ENCODE measurements around the gene ODAD3.
"Not testable (repeated sequence)": the region's sequence is repeated elsewhere in the genome, so short reads cannot be mapped to it uniquely, and the experiment has no call there.

Gene ODAD3

DNA sequence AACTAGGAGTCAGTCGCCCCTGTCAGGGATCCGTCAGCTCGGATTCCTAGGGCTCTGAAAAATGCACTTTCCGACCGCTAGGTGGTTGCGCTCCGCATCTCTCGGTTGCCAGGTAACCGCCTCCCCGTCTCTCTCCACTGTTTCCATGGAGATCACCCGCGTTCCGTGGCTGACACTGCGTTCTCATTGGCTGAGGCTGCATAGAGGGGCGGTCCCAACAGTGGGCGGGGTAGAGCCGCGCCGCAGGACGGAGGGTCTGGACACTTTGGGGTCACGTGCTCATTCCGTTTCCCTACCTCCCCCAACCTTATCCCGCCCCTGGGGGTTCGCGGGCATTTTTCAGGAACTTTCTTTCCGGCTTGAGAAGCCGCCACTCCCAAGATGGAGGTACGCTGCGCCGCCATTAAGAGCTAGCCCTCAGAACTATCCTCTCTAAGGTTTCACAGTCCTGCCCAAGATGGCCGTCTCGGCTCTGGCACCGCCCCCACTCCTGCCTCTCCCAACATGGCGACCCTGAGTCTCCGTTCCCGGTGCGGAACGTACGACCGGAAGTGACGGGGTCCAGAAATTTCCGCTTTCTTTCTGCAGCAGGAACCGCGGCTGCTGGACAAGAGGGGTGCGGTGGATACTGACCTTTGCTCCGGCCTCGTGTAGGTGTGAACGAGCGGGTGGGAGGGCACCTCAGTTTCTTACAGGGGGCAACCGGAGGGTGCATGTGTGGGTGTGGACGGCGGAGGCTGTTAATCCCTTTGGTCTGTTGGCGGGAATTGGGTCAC, at the start of gene ODAD3, which contains the start of gene PRKCSH:
ODAD3 (minus strand) TSS at position 65 of the 776 bp plus-strand sequence. CDS start 105 bp downstream, outside the sequence.
PRKCSH (plus strand) TSS at position 579 of the 776 bp plus-strand sequence. CDS start 483 bp downstream, outside the sequence.
- DNase-seq: peak; percentile 99

DNA sequence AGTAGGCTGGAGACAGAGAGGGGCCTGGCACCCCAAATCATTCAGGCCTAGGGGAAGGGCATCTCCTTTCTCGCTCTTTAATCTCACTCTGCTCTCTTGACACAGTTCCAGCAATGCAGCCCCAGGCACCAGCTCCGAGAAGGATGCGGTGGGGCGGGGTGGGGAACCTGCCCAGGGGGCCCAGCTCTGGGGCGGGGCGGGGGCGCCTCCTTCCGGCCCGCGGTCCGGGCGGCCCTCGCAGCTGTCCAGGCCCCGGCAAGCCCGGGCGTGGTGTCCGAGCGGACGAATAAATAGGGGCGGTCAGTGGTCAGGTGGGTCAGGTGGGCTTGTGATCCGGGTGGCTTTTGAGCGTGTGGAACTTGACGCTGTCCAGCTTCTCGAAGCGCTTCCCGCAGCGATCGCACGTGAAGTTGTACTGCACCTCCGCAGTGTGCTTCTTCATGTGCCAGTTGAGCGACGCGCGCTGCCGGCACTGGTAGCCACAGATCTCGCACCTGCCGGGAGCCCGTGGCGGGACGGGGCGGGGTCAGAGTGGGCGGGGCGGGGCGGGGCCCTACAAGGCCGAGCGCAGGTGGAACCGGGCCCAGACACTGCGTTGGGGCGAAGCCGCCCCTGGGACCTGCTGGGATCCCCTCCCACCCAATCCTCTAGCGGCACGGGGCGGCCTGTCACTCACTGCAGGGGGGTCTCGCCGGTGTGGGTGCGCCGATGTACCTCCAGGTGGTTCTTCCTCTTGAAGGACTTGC, 48.6 kb upstream of the ODAD3 start:
- DNase-seq: no peak

DNA sequence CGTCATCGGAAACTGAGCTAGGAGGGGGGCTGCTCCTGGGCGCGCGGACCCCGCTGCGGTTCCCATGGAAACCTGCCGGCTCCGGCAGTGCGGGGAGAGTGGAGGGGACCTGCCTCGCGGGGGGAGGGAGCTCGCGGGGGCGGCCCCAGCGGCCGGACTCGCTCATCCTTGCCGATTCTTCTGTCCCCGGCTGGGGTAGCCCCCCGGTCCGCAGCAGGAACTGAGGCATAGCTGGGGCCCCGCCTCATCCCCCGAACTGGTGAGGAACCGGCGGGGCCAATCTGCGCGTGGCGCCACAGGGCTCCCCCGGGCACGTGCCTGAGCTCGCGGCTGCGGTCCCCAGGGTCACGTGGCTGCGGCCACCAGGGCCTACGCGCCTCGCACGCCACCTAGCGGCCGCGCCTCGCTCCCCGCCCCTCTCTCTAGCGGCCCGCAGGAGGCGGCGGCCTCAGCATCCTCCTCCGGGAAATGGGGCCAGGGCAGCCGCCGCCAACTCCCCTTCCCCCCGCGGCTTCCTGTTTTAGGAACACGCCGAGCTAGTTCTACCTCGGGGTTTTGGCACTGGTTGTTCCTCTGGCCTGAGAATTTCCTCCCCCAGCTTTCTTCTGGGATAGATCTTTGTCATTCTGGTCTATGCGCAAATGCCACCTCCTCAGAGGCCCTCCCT, 47.6 kb upstream of the ODAD3 start:
- peak; percentile 80 for DNase-seq

DNA sequence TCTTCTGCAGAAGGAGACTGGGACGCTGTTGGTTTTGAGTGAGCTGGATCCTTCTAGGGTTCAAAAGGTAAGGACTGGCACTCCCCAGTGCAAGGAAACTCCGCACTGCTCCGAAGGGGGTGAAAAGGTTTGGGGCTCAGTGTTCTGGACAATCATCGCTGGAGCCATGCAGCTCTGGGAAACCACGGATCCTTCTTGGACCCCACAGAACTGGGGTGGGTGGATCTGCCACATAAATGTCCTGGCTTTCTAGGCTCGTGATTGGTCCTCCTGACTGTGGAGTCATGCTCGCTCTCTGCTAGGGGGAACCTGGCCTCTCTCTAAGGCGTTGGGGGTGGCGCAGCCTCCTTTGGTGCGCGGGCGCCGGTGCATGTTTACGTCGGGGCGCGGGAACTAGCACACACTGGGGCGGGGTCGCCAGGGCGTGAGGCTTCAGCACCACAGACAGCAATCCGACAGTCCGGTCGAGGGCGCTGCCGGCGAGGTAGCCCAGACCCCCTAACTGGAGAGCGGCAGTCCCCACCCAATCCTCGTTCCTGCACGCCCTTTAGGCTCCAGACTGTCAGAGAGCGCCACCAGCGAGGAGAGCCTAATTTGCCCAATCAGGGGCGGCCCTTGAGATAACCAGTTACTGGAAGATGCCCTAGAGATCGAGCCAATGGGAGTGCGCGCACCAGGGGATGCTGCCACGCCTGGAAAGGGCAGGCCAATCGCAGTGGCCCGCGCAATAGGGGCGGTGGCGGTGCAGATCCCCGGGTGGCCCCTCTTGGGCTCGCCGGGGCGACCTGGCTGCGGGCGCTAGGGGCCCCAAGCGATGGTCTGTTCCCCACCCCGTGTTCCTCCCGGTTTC, 46.8 kb upstream of the ODAD3 start:
- DNase-seq: peak; percentile 69

DNA sequence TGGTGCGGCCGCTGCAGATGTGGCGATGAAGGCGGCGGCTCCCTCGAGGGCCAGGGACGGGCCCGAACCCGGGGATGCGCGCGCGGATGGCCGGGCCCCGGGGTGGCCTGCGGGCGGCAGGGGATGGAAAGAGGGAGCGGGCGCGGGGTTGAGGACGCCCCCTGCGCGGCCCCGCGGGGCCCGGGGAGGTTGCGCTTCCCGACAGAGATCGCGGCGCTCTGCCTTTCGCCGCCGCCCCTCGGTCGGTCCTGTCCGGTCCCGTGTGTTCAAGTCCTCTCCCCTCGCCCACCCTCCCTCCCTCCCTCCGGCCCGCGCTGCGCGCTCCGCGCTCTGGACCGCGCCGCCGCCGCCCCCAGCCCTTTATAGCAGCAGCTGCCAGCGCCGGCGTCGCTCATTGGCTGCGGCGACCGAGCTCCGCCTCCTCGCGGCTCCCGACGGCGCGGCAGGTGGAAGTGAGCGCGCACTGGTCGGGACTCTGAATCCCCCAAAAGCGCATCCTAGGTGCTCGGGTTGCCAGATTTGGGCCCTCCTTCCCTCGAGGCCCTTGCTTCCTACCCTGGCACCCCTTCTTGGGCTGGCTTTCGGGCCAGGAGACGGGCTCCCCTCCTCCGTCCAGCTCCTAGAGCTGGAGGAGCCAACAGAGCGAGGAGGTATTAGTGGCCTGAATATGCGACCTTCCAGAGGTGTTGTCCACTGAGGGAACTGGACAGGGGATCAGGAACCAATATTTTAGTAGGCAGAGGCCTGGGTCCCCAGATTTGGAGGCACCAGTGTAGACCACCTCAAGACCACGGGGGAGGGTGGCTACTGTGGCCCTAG, 46.0 kb upstream of the ODAD3 start, which contains the start of gene ELAVL3:
ELAVL3 (minus strand) TSS at position 332 of the 819 bp plus-strand sequence. CDS start 438 bp downstream, outside the sequence.
- no peak for DNase-seq

DNA sequence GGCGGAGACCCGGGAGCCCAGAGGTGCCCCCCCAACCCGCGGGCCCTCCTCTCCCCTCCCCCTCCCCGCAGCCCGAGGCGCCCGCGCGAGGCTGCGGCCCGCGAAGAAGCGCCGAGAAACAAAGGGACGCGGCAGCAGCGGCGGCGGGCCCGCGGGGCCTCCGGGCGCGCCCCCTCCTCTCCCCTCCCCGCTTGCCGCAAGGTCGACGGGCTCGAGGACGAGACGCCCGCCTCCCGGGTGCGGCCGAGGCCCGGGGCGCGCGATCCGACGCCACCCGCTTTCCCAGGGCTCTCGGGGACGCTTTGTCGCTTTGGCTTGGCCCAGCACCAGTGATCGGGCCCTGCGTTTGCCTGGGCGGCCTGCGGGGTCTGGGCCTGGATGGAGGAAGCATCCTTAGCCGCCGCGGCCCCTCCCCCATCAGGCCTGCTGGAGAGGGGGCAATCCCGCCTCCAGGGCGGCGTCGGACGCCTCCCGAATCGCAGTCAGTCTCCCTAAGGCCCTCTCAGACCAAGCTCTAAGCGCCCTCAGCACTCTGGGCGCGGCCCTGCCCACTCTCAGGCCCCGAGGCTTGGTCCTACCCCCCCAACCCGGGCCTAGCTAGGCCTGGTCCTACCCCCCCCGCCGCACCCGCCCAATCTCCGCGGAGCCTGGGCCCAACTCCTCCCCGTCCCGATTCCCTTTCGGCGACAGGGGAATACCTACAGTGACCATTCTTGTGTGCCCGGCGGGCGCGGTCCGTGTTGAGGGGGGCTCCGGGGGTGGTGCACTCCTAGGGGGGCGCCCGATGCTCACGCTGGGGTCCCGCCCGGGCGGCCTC, 45.2 kb upstream of the ODAD3 start:
- DNase-seq: no peak

DNA sequence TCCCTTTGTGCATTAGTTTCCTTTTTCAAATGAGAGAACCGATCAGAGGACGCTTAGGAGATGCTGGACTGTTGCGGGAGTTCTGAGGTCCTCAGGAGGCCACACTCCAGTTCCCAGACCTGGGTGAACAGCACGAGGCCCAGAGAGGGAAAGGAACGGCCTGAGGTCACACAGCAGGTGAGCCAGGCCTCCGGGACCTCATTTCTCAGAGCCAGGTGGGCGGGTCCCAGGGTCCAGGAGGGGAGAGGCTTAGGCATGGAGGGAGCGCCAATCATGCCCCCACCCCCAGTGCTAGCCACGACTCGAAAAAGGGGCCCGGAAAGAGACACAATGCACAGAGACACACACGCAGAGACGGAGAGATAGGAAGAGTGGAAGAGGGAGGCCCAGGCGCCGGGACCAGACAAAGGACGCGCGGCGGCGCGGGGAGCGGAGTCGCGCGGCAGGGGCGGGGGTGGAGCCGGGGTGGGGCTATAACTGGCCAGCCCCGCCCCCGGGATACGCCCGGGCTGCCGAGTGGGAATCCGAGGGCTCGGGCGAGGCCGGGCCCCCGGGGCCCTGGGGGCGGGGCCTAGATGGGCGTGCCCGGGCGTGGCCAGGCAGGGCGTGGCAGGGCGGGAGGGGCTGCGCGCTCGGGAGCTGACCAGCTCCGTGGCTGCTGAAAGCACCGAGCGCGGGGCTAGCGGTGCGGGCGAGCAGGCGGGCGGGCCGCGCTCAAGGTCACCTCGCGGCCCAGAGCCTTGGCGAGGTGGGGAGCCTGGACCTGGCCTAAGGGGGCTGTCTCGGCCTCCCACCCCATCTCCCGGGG, 44.4 kb upstream of the ODAD3 start:
- DNase-seq: no peak

DNA sequence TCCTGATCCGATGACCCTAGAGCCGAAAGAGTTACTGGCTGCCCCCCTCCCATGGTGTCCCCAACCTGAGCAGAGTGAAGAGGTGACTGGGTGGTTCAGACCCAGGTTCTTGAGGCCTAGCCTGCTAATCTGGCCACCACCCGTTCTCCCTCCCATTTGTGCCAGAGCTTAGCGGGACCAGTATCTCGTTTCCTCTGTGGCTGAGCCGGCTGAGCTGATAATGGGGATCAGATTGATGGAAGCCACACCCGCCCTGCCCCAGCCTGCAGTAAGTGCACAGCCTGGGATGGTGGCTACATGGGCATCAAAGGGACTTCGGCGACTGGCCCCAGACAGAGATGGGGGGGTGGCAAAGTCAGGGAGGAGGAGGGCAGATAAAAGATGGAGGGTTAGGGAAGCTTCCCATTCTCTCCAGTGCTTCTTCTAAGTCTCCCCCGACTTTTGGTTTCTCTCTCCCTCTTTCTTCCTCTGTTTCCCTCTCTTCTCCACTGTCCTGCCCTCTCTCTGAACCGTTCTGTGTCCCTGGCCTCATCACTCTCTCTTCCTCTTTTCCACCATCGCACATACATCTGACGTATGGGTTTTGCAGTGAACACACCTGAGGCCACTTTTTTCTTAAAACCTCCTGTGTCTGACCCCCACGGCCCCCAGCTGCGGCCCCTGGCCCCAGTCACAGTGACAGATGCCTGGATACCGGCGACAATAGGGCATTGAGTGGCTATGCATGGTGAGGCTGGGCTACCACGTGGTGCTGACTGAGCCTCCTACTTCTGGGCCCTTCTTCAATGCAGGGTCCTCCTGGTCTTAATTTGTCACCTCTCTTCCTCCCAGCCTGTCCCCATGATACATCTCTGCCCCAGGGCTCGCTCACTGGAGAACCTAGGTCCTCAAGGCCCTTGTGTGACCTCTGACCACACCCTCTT, 43.5 kb upstream of the ODAD3 start:
- DNase-seq: no peak

DNA sequence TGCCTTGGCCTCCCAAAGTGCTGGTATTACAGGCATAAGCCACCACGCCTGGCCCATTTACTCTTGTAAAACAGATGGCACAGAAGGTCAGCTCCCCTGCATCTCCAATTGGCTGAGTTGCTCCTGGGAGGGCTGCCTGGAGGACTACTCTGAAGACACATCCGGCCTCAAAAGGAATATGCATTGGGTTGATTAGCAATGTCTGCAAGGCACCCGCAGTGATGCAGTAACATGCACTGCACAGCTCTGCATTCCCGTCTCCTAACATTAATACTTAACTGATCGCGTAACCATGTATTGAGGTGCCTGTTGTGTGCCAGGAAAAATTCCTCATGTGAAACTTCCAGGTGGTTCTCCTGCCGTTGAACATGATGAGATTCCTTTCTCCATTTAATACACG, 40.9 kb upstream of the ODAD3 start:
- no peak for DNase-seq

DNA sequence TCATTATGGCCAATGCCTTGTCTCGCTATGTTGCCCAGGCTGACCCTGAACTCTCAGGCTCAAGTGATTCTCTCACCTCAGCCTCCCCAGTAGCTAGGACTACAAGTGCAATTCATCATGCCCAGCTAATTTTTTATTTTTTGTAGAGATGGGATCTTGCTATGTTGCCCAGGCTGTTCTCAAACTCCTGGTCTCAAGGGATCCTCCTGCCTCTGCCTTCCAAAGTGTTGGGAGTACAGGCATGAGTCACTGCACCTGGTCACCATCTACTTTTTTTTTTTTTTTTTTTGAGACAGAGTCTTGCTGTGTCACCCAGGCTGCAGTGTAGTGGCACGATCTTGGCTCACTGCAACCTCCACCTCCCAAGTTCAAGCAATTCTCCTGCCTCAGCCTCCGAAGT, 40.4 kb upstream of the ODAD3 start:
- DNase-seq: not testable (repeated sequence)

DNA sequence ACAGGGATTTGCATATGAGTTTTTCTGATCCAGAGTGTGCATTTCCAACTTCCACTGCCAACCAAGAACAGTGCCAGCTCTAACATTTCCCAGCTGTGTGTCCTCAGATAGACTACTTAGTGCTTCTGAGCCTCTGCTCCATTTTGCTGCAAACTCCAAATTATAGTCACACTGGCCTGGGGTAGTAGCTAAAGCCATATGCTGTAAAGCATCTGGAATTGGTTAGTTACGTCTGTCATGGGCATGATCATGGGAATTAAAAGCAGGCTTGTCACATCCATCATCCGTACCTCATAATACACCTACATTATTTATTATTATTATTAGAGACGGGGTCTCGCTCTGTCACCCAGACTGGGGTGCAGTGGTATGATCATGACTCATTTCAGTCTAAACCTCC, 38.8 kb upstream of the ODAD3 start:
- DNase-seq: no peak

DNA sequence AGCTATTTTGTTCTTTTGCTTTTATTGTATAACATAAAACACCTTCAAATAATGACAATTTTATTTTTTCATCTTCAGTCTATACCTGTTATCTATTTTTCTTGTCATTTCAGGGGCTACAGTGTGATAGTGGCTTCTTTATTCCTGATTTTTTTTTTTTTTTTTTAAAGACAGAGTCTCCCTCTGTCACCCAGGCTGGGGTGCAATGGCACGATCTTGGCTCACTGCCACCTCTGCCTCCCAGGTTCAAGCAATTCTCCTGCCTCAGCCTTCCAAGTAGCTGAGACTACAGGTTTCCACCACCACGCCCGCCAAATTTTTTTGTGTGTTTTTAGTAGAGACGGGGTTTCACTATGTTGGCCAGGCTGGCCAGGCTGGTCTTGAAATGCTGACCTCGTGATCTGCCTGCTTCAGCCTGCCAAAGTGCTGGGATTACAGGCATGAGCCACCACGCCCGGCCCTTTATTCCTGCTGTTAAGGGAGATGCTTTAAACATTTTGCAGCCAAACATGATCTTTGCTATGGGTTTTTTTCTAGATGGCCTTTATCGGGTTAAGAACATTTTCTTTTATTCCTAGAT, 33.4 kb upstream of the ODAD3 start:
- DNase-seq: not testable (repeated sequence)

DNA sequence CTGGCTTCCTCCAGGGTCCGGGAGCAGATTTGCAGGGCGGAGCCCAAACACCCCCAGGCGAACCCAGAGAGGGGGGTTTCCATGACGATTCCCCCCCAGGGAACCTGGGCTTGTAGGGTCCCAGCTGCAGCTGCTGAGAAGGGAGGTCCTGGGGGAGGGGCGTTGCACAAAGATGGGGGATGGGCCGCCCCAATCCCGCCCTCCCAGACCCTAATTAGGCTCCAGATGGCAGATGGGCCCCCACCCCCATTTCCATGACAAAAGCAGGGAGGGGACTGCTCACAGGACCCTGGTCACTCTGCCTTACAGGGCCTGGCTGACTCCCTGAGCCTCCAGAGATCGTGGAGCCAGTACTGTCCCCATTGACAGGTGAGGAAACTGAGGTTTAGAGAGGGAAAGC, 30.7 kb upstream of the ODAD3 start:
- DNase-seq: no peak

DNA sequence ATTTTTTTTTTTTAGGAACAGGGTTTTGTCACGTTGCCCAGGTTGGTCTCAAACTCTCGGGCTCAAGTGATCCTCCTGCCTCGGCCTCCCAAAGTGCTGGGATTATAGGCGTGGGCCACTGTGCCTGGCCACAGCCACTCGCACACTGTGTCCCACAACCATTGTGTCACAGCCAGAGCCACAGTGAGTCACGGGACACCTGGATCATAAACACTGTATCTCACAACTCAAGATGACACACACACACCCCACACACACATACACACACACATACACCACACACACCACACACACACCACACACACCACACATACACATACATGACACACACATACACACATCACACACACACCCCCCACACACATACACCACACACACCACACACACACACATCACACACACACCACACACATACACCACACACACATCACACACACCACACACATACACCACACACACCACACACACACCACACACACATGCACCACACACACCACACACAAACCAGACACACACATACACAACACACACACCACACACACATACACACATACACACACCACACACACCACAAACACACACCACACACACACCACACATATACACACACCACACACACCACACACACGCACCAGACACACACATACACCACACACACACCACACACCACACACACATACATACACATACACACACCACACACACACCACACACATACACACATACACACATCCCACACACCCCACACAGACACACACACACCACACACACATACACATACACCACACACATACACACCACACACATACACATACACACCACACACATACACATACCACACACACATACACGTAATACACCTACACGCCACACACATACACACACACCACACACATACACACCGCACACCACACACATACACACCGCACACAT, 29.7 kb upstream of the ODAD3 start:
- DNase-seq: no peak

DNA sequence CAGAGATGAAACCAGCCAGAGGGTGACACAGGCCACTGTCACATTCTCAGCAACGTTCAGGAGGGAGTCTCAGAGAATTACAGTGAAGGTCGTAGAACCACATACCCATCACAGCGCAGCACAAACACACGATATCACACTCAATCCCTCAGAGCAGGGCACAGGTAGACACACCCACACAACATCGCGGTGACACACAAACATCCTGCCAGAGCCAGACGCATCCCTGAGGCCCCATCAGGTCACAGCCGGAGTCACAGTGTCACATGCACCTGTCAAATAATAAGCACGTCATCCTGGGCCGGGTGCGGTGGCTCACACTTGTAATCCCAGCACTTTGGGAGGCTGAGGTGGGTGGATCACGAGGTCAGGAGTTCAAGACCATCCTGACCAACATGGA, 28.5 kb upstream of the ODAD3 start:
- no peak for DNase-seq

DNA sequence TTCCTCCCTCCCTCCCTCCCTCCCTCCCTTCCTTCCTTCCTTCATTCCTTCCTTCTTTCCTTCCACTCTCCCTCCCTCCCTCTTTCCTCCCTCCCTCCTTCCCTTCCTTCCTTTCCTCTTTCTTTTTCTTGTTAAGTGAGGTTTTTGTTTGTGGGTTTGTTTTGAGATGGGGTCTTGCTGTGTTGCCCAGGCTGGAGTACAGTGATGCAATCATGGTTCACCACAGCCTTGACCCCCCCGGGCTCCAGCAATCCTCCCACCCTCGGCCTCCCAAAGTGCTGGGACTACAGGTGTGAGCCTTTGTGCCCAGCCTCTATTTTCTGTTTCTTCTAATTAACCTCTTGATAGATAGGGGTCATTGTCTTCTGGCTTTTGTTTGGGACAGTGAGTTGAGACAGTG, 26.5 kb upstream of the ODAD3 start:
- DNase-seq: no peak

DNA sequence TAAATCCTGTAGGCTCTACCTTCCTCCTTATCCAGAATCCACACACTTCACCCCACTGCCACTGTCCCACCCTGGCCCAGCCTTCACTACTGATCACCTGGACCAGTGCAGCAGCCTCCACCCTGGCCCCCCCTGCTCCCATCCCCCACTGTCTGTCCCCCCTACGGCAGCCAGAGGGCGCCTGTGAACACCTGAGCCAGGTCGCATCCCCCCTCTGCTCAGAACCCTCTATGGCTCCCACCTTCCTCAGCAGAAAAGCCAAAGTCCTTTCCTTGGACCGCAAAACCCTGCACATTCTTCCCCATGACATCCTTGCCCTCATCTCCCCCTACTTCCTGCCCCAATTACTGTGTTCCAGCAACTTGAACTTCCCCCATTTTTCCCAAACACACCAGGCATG, 25.3 kb upstream of the ODAD3 start:
- DNase-seq: no peak

Measured in right forelimb (tissue), 1 donor.